HL-60 (cell line): Measurements from ENCODE around the gene CAB39L.
"Not testable (repeated sequence)": the region's sequence is repeated elsewhere in the genome, so short reads cannot be mapped to it uniquely, and the experiment has no call there.

Experiments
- DNase-seq, 2 experiments: peaks; one replicate each; pipeline ENCODE4 v3.0.0-alpha.2; 2010 to 2020; ENCODE audit warnings: low read depth in 1 of 2, low spot score in 1 of 2
- H3K27ac ChIP-seq: fragments of 250-450 bp; sonication (Bioruptor Pico); replicated peaks from 2 replicates; pipeline ENCODE4 v1.5.1; 2020; ENCODE audit warnings: mild to moderate bottlenecking, moderate library complexity
- H3K27me3 ChIP-seq: fragments of 250-450 bp; sonication (Bioruptor Pico); 2 replicates; pipeline ENCODE4 v1.5.1; 2021; ENCODE audit warnings: mild to moderate bottlenecking, moderate library complexity; ENCODE audit not compliant: insufficient read depth, poor library complexity, severe bottlenecking
- H3K4me3 ChIP-seq: replicated peaks from 2 replicates; pipeline ENCODE4 v1.5.1; 2011; ENCODE audit warnings: mild to moderate bottlenecking, control low read depth, low read length; ENCODE audit not compliant: insufficient read depth
- CTCF ChIP-seq: IDR thresholded peaks from one replicate; pipeline ENCODE4 v1.5.1; 2011; ENCODE audit warnings: low read length, control low read depth, inconsistent platforms; ENCODE audit not compliant: insufficient read depth
- GABPA ChIP-seq: IDR thresholded peaks from 2 replicates; pipeline ENCODE4 v1.6.1; 2012; ENCODE audit warnings: low read depth
- POLR2AphosphoS5 ChIP-seq: IDR thresholded peaks from 2 replicates; pipeline ENCODE4 v1.6.1; 2012; ENCODE audit warnings: low read depth
- REST ChIP-seq: IDR thresholded peaks from 2 replicates; pipeline ENCODE4 v1.6.1; 2012; ENCODE audit warnings: low read depth; ENCODE audit not compliant: insufficient replicate concordance
- SPI1 ChIP-seq: IDR thresholded peaks from 2 replicates; pipeline ENCODE4 v1.6.1; 2012; ENCODE audit warnings: low read depth, mild to moderate bottlenecking, borderline replicate concordance

The CAB39L gene

DNA sequence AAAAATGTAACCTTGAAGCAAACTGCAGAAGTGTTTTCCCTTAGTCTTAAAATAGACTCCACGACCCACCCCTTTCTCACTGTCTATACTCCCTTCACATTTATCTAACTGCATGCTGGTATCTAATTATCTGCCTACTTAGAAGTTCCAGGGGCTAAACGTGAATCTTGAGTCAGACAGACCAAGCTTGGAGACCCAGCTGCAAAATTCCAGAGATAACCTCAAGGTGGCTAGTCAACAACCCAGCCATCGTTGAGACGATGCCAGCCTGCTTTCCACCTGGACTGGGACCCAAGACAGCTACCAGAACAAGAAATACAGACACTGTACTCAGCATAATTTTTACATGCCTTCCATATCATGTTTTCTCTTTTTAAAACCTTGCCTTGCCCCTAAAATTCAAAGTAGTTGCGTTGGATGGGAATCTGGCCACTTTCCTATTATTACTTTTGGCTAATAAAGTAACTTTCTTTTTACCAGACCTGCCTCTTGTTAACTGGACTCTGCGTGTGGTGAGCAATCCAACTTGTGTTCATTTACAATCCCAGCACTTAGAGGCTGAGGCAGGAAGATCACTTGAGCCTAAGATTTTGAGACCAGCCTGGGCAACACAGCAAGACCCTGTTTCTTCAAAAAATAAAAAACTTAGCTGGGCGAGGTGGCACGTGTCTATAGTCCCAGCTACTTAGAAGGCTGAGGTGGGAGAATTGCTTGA is 113.9 kb downstream of the CAB39L start:
- Histone ChIP-seq H3K27me3 (no peaks in the 10 kb centered on the region), H3K4me3 (no peak overlapping the region), H3K27ac (no peak overlapping the region)
- no peak for DNase-seq
- TF ChIP-seq GABPA = no peak
- no peak for TF ChIP-seq POLR2AphosphoS5
- no peak for TF ChIP-seq CTCF
- TF ChIP-seq REST = no peak
- TF ChIP-seq SPI1 = no peak

- H3K27ac ChIP-seq, DNase-seq, H3K4me3 ChIP-seq, H3K27me3 ChIP-seq: not testable (repeated sequence)
Observed at GRCh38 chr13:49327145-49327544, 116.7 kb downstream of the CAB39L start.

DNA sequence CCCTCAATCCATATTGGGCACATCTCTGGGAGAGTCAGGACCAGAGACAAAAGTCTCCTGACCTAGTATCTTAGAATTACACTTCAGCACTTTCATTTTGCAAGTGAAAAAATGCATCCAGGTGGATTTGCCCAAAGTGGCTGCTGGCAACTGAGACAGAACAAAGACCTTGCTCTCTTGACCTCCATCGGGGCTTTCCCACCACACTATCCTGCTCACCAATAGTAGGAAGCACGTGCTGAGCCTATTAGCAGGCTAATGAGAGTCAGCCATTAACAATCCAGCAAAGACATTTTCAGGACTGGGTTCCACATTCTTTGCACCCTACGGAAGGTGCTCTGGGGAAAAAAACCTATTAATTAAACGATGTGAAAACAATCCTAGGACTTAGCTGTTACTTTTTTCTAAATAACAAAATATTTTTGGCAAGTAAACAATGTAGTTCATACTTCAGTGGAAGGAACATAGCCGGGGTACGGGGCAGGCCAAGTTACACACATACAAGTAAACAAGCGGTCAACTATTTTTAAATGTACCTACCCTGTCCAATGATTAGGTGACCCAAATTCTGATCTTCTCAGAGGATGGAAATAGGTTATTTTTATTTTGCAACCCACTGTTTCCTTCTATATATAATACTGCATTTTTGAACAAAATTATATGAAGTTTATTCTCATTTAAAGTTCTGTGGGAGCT is 117.5 kb downstream of the CAB39L start:
- no peak overlapping the region for H3K27ac ChIP-seq
- H3K27me3 ChIP-seq = no peaks in the 10 kb centered on the region
- TF ChIP-seq POLR2AphosphoS5 (no peak), CTCF (no peak), GABPA (no peak), REST (no peak), SPI1 (no peak)
- no peak for DNase-seq
- H3K4me3 ChIP-seq = no peak overlapping the region

GRCh38 chr13:49323344-49323743 is 120.5 kb downstream of the CAB39L start:
- H3K27me3 ChIP-seq = no peaks in the 10 kb centered on the region
- no peak overlapping the region for H3K4me3 ChIP-seq
- H3K27ac ChIP-seq = no peak overlapping the region
- no peak for DNase-seq
- TF ChIP-seq GABPA (no peak), POLR2AphosphoS5 (no peak)

DNA sequence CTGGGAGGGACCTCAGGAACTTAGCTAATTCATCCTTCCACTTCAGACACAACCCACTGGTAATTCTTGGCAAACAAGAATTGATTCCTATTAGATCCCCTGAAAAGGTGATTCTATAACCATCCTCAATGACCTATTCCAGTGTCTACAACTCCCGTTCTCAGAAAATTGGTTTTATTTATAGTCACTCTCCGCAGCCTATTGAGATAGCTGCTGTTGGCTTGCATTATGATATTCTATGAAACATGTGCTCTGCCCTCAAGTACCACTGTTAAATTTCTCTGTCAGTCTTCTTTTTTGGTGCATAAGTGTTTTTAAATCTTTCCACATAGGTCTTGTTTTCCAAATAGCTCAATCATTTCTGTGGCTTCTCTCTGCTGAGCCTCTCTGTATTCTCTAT is 121.2 kb downstream of the CAB39L start:
- no peak for DNase-seq
- Histone ChIP-seq H3K4me3 (no peak overlapping the region), H3K27me3 (no peaks in the 10 kb centered on the region), H3K27ac (no peak overlapping the region)
- TF ChIP-seq SPI1 (no peak), GABPA (no peak), REST (no peak), POLR2AphosphoS5 (no peak), CTCF (no peak)
